GM13977 (cell line): Measurements from ENCODE around the gene SAPCD2.
"Not testable (repeated sequence)": the region's sequence is repeated elsewhere in the genome, so short reads cannot be mapped to it uniquely, and the experiment has no call there.

Experiments used
- DNase-seq: peaks from one replicate; pipeline ENCODE4 v3.0.0; 2012; ENCODE audit warnings: low spot score
- in situ Hi-C: fragments of 300-500 bp; cut with MboI; formaldehyde crosslinking; loops from one replicate; pipeline ENCODE4 v1.12.0; 2022; ENCODE audit warnings: low sequenced_read_pairs, low pct_unique_long_range_greater_than_20kb, mixed read lengths, inconsistent platforms; ENCODE audit not compliant: unreplicated experiment
- TF ChIP-seq, protein P1 (sequence below): IDR thresholded peaks from 2 replicates; pipeline ENCODE4 v1.5.1; 2012; ENCODE audit warnings: mild to moderate bottlenecking, control low read depth; ENCODE audit not compliant: insufficient read depth; ENCODE audit errors: extremely low read depth, missing control alignments

The SAPCD2 gene

DNA sequence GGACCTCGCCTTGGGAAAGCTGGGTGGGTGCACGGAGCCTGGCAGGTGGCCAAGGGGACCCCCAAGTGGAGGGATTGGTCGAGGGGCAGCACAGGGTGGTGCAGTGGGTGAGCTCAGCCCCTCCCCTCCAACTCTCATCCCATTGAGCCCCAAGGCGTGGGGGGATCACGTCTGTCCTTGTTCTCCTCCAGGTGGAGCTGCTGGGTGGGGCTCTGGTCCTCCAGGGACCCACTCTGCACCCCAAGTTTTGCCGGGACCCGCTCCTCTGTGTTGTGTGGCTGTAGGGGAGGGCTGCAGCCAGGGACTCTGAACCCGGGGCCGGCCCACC is 34.9 kb downstream of the SAPCD2 start:
- in situ Hi-C loops: loop anchor here (10.0 kb wide), 1 partner anchor 261 kb away; no protein-coding TSS in a partner anchor
- no peak for DNase-seq
- TF ChIP-seq, protein P1, sequence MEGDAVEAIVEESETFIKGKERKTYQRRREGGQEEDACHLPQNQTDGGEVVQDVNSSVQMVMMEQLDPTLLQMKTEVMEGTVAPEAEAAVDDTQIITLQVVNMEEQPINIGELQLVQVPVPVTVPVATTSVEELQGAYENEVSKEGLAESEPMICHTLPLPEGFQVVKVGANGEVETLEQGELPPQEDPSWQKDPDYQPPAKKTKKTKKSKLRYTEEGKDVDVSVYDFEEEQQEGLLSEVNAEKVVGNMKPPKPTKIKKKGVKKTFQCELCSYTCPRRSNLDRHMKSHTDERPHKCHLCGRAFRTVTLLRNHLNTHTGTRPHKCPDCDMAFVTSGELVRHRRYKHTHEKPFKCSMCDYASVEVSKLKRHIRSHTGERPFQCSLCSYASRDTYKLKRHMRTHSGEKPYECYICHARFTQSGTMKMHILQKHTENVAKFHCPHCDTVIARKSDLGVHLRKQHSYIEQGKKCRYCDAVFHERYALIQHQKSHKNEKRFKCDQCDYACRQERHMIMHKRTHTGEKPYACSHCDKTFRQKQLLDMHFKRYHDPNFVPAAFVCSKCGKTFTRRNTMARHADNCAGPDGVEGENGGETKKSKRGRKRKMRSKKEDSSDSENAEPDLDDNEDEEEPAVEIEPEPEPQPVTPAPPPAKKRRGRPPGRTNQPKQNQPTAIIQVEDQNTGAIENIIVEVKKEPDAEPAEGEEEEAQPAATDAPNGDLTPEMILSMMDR: peak; percentile 1

DNA sequence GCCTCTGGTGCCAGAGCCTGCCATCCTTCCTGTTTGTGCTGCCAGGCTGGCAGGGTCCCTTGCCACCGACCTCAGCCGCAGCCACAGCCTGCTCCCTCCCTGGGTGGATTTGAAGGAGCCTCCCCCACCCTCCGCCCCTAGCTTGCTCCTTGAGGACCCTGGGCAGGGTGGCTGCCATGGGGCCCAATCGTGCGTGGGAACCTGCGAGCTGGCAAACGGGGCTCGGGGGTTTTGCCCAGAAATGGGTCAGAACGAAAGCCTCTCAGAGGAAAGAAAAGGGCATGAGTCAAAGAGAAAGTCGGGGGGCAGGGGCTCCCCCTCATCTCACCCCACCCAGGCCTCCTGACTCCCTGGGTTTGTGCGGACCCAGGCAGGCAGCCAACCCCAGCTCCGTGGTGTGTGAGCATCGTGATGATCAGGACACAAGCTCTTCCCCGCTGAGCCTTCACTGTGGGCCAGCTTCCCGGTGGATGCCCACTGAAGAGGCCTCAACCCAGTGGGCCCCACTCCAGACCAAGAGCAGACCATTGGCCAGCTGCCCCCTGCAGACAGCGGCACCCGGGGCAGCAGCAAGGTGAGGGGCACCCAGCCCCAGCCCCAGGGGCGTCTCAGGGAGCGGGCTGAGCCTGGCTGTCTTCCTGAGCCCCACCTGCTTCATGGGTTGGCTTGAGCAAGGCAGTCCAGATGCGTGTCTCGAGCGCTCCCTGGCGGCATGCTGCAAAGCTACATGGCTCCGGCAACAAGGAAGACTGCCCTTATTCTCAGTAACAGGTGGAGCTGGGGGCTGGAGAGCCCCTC is 35.4 kb downstream of the SAPCD2 start:
- TF ChIP-seq, protein P1: peak; percentile 98
- in situ Hi-C loops: loop anchor here (10.0 kb wide), 1 partner anchor 260 kb away; no protein-coding TSS in a partner anchor
- peak; percentile 95 for DNase-seq

DNA sequence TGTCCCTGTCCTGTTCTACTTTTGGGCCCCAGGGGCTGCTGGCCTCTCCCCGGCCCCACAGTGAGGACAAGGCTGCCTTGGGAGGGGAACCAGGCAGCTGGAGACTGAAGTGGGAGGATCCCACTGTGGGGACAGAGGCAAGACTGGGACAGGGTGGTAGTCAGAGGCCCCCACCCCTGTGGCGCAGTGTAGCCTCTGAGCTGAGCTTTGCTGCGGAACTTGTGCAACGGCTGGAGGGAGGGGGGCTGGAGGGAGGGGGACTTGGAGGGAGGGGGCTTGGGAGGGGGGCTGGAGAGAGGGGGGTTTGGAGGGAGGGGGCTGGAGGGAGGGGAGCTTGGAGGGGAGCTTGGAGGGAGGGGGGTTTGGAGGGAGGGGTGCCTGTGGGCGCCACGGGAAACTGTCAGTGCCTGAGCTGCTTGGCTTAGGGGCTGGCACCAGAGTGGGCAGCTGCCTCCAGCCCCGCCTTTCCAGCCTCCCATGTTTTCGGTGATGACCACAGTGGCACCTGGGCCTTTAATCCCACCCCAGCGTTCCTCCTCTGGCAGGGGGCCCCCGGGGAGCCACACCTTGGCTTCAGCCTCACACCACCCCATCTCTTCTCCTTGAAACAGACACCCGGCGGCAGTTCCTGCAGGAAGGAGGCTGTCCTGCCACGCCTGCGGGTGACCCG is 36.2 kb downstream of the SAPCD2 start:
- DNase-seq: no peak
- in situ Hi-C loops: loop anchor here (10.0 kb wide), 1 partner anchor 259 kb away; no protein-coding TSS in a partner anchor
- TF ChIP-seq, protein P1: no peak

DNA sequence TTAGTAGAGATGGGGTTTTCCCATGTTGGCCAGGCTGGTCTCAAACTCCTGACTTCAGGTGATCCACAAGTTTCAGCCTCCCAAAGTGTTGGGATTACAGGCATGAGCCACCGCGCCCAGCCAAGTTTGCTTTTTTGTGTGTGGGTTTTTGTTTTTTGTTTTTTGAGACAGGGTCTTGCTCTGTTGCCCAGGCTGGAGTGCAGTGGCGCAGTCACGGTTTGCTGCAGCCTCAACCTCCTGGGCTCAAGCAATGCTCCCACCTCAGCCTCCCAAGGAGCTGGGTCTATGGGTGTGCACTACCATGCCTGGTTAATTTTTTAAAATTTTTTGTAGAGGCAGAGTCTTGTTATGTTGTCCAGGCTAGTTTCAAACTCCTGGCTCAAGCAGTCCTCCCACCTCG is 36.9 kb downstream of the SAPCD2 start:
- DNase-seq: not testable (repeated sequence)
- in situ Hi-C loops: loop anchor here (10.0 kb wide), 1 partner anchor 259 kb away; no protein-coding TSS in a partner anchor

DNA sequence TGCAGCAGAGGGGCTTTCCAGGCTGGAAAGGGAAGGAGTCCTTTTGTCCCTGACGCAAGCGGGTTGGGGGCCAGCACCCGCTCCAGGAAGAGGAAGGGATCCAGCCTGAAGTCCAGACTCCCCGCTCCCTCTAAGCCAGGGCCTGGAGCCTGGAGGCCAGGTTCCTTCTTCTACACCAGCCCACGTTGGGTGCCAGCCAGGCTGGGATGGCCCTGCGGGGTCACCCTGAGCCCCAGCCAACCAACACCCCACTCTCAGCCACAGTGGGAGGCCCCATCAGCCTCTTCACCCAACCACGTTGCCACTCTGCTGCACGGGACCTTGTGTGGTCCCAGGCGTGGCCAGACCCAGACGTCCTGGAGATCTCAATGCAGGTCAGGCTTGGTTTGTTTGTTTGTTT is 37.5 kb downstream of the SAPCD2 start:
- TF ChIP-seq, protein P1: no peak
- no peak for DNase-seq
- in situ Hi-C loops: loop anchor here (10.0 kb wide), 1 partner anchor 258 kb away; no protein-coding TSS in a partner anchor

DNA sequence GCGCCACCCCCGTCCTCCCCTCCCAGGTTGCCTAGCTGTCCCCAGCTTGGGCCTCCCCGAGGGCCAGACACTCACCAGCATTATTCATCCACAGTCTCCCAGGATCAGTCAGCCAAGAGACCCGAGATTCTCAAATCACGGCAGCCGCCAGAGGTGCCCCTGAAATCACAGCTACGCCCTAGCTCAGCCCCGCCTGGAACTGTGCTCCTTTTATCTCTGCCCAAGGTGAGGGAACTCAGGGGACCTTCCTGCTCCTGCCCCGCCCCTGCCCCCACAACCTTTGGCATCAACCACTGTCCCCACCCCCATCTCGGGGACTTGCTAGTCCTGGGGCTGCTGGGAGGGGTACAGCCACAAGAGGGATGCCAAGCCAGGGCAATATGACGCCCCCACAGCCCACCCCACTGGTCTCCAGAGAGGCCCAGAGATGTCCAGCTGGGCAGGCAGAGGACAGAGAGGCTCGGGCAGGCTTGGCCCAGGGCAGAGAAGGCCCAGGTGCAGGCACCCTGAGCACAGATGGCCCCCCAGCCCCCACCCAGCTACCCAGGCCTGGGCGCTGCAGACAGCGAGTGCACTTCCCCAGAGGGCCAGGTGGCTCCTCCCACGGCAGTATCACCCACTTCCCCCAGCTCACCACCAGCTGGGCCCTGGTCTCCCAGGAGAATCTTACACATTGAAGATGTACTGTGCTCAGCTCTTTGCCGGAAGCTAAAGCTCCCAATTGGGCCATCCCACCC is 38.3 kb downstream of the SAPCD2 start, which contains the start of gene FUT7:
Gene FUT7, minus strand, starts transcription at position 185 of the 737 bp plus-strand sequence. Its CDS starts 97 bp downstream, at position 88.
- TF ChIP-seq, protein P1: no peak
- in situ Hi-C loops: loop anchor here (10.0 kb wide), 1 partner anchor 257 kb away; no protein-coding TSS in a partner anchor
- no peak for DNase-seq
